ENCODE results near the gene CLSTN2.

DNA sequence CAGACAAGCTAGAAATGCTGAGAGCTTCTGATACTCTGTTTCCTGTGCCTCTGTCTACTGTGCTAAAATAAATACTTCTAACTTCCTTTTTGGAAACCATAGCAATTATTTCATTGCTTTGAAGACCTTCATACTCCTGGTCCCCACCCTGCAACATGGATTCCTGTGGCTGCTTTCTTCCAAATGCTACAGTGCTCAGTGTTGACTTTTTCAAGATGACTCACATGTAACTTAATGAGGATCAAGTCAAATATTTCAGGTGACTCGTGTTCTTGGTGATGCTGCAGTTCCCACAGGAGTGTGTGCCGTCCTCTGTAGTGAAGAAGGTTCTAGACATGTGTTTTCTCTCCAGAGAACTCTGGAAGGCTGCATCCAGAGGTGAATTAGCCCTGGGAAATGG lies 288.6 kb downstream of the CLSTN2 start:
- TF ChIP-seq BHLHE40 (IDR thresholded peaks at IDR 0.05; ENCODE audit: borderline replicate concordance) (no peak), ELF4 (IDR thresholded peaks at IDR 0.05) (no peak)

Data from HEK293T (cell line).